Measurements from ENCODE around the gene SLC2A4.

DNA sequence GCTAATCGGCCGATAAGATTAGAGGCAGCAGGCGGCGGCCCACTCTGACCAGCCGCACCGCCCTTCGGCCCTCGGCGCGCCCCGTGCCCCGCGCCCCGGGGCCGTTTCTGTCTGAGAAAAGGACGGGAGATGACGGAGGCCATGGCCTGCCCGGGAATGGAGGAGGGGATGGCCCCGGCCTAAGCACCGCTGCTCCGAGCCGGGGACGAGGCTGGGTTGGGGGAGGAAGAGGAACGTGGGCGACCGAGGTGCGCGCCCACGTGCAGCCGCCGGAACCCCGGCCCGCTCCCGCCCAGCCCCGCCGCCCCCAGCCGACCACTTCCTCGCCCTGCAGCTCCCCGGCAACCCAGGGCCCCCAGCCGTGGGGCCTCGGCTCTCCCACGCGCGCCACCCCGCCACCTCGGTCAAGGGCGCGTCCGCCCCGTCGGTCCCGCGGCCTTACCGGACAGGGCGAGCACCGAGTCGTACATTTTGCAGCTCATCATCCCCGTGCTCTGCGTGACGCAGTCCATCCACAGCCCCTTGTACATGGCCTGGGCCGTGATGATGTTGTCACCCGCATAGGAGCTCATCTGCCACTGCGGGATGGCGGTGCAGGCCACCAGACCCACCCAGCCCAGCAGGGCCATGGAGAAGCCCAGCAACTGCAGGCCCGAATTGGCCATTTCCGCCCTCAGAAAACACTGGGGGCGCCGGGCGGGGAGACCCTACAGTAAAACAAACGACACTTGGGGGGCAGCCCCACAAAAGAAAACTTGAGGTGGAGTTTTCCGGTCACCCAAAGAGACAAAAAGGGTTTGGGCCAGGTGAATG, 19.9 kb upstream of the SLC2A4 start:
- TF ChIP-seq ZNF274 (IDR thresholded peaks at IDR 0.05; ENCODE audit: low read depth, low read length) (no peak), YY1 (IDR thresholded peaks at IDR 0.05; ENCODE audit: insufficient read depth, insufficient read length) (no peak)
